Psoas muscle (tissue), 8 donors: ENCODE results near the gene NPR2. TPM values are rescaled to one million over a fixed set of nuclear protein-coding genes. Genes with fewer than 3 reads are reported as not detected.

Source experiments
- ATAC-seq, 4 donors: fragments of 200-7000 bp; cut with Tn5 transposase; one replicate each; pipeline ENCODE4 v1.9.1; 2020; ENCODE audit warnings: moderate library complexity in 3 of 4, mild to moderate bottlenecking in 2 of 4
- DNase-seq, 2 donors: peaks; one replicate each; pipeline ENCODE4 v3.0.0-alpha.2; 2020
- H3K27ac ChIP-seq: fragments of 200-600 bp; one replicate; pipeline ENCODE4 v1.8.0; 2022
- H3K27me3 ChIP-seq, 3 donors: fragments of 200-600 bp in 1 of 3; one replicate each; pipeline versions ENCODE4 v1.6.1 to v1.8.0; 2013 to 2022; ENCODE audit warnings: low read length in 2 of 3, mild to moderate bottlenecking in 2 of 3, moderate library complexity in 1 of 3; ENCODE audit not compliant: insufficient read depth in 3 of 3
- H3K36me3 ChIP-seq, 2 donors: fragments of 200-600 bp in 1 of 2; one replicate each; pipeline versions ENCODE4 v1.6.1 to v1.8.0; 2013 to 2022; ENCODE audit warnings: low read depth in 1 of 2, mild to moderate bottlenecking in 1 of 2, moderate library complexity in 1 of 2; ENCODE audit not compliant: insufficient read depth in 1 of 2
- H3K4me1 ChIP-seq: fragments of 200-600 bp; one replicate; pipeline ENCODE4 v1.8.0; 2022
- H3K4me3 ChIP-seq: fragments of 200-600 bp; one replicate; pipeline ENCODE4 v1.8.0; 2022; ENCODE audit warnings: mild to moderate bottlenecking
- H3K9me3 ChIP-seq: fragments of 200-600 bp; one replicate; pipeline ENCODE4 v1.8.0; 2022
- CTCF ChIP-seq: fragments of 200-600 bp; IDR thresholded peaks from one replicate; pipeline ENCODE4 v1.8.0; 2022; ENCODE audit warnings: antibody characterized with exemption
- WGBS, 3 donors: extraction: QIAGEN DNeasy Blood & Tissue Kit; methylation state at CpG; one replicate each; pipeline versions ENCODE4 v1.1.6 to v1.1.7; 2013; 5-methylcytosine and 5-hydroxymethylcytosine counted together
- intact Hi-C, 2 donors: fragments of 100-400 bp; cut with DNase I; formaldehyde crosslinking; loops; one replicate each; pipeline versions ENCODE4 v1.11.0 to v1.14.2; 2022
- polyA plus RNA-seq, 3 donors: library from polyadenylated mRNA; stranded (reverse); fragments of 200-250 nt; gene quantifications; one replicate each; pipeline ENCODE4 v1.2.3, GENCODE V29; 2013
- total RNA-seq, 4 donors: library from RNA; stranded (reverse); fragmentation: NEBNext Ultra II Directional in 2 of 4; extraction: Animal tissue kit (Norgen Biotek cat#: 25700) in 2 of 4; gene quantifications; one replicate each; pipeline versions ENCODE4 v1.2.1 to v1.2.4, GENCODE V29; 2021 to 2023
- donor health status: healthy with polysubstance abuse.
- donor health status: DM: no; HTN: no; CAD: no; lungs with moderate emphysema.
- donor health status: Bipolar disorder and iron deficiency.
- donor health status: healthy.
- donor health status: DM: yes; HTN: yes; CAD: no.
- donor health status: DM: no; HTN: no; CAD: no.
- donor health status: DM: no; HTN: no; CAD: no.
- donor health status: DM: yes; HTN: yes; CAD: no.

NPR2 gene
- total and polyA plus RNA-seq, 7 donors: 8.7 to 28.4 (median 15.5) TPM

- H3K36me3 ChIP-seq: no peaks in the 10 kb centered on the region
- no peak for ATAC-seq
- no peaks in the 10 kb centered on the region for H3K27me3 ChIP-seq
- WGBS, 3 donors: 76 to 88% (median 88%) methylated on average over 2 of the region's 2 CpGs
- H3K27ac ChIP-seq: no peak overlapping the region
- no peak for DNase-seq
- no peak for TF ChIP-seq CTCF
- H3K4me1 ChIP-seq: peaks cover 21% of the 10 kb centered on the region
- no peaks in the 10 kb centered on the region for H3K9me3 ChIP-seq
- H3K4me3 ChIP-seq: no peak overlapping the region
- intact Hi-C loops: no loop called here
Observed at GRCh38 chr9:35766997-35767396, 24.4 kb upstream of the NPR2 start.

- intact Hi-C loops: no loop called here
- Histone ChIP-seq H3K4me3 (no peak overlapping the region), H3K36me3 (no peaks in the 10 kb centered on the region), H3K27me3 (no peaks in the 10 kb centered on the region), H3K27ac (no peak overlapping the region), H3K9me3 (no peaks in the 10 kb centered on the region), H3K4me1 (peaks cover 25% of the 10 kb centered on the region)
- TF ChIP-seq CTCF: no peak
- WGBS, 3 donors: 87 to 97% (median 93%) methylated on average over 1 of the region's 1 CpG
- no peak for ATAC-seq
- DNase-seq: no peak
Observed at GRCh38 chr9:35767458-35767857, 23.9 kb upstream of the NPR2 start.

GRCh38 chr9:35769763-35770162, 21.6 kb upstream of the NPR2 start:
- DNase-seq: no peak
- ATAC-seq: no peak
- intact Hi-C loops: no loop called here
- WGBS, 3 donors: 96 to 100% (median 99%) methylated on average over 1 of the region's 1 CpG
- no peak overlapping the region for H3K4me3 ChIP-seq
- H3K27me3 ChIP-seq: no peaks in the 10 kb centered on the region
- H3K27ac ChIP-seq: no peak overlapping the region
- no peaks in the 10 kb centered on the region for H3K9me3 ChIP-seq
- H3K36me3 ChIP-seq: no peaks in the 10 kb centered on the region
- TF ChIP-seq CTCF: no peak
- peaks cover 25% of the 10 kb centered on the region for H3K4me1 ChIP-seq

- peak overlapping the region; percentile 68 for H3K27ac ChIP-seq
- WGBS, 3 donors: 3 to 10% (median 3%) methylated on average over 4 of the region's 4 CpGs
- peaks cover 31% of the 10 kb centered on the region for H3K4me1 ChIP-seq
- H3K36me3 ChIP-seq: no peaks in the 10 kb centered on the region
- no peaks in the 10 kb centered on the region for H3K9me3 ChIP-seq
- peak; percentile 85 to 93 (median 89) for ATAC-seq
- no peak for TF ChIP-seq CTCF
- no peaks in the 10 kb centered on the region for H3K27me3 ChIP-seq
- DNase-seq: peak; percentile 42 to 80
- H3K4me3 ChIP-seq: no peak overlapping the region
- intact Hi-C loops: no loop called here
Observed at GRCh38 chr9:35771075-35771433, 20.3 kb upstream of the NPR2 start.

- no peak for DNase-seq
- no peaks in the 10 kb centered on the region for H3K36me3 ChIP-seq
- 51 to 74% (median 67%) methylated on average over 1 of the region's 1 CpG for WGBS, 3 donors
Observed at GRCh38 chr9:35771534-35771933, 19.9 kb upstream of the NPR2 start.

More at GRCh38 chr9:35771534-35771933, 19.9 kb upstream of the NPR2 start:
- peak in 1 of 4 donors; percentile 29 for ATAC-seq
- Histone ChIP-seq H3K9me3 (no peaks in the 10 kb centered on the region), H3K27ac (peak overlapping the region; percentile 68), H3K27me3 (no peaks in the 10 kb centered on the region), H3K4me1 (peaks cover 31% of the 10 kb centered on the region), H3K4me3 (no peak overlapping the region)
- intact Hi-C loops: no loop called here
- TF ChIP-seq CTCF: no peak
